C4-2B (cell line): ENCODE results near the gene SETBP1.

Experiments used
- ZFX ChIP-seq: fragments of 450-650 bp; IDR thresholded peaks from 2 replicates; pipeline ENCODE4 v1.6.1; 2017
- TF ChIP-seq, protein P1 (sequence below): fragments of 450-650 bp; conservative IDR thresholded peaks from 2 replicates; pipeline ENCODE4 v1.5.1; 2017; ENCODE audit warnings: mild to moderate bottlenecking

DNA sequence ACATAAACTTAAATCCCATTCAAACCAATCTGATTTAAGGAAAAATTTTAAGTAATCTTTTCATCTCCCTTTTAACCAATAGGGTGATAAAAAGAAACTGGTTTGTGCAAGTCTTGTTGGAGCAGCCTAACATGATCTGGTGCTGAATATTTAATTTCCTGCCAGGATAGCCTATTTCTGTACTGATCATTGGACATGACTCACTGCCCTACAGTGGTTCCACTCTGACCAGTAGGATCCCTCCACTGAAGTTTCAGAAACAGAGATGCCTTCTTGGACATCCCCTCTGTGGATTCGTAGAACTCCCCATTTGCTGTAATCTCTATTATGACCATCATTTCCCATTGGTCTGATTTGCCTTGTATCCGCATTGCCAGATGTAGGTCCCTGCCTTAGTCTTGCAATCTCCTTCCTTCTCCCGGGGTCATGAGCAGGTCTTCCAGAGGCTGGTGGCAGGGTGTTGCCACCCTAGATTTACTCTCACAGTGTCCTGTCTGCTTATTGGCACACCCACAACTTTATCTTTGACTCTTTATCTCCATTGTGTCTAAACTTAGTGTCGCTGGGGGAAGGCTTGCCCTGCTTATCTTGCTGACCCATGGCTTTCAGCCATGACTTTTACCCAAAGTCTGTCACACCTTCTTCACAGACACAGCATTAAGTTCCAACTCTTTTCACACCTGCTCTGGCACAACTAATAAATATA, 12.3 kb upstream of the SETBP1 start:
- TF ChIP-seq, protein P1, sequence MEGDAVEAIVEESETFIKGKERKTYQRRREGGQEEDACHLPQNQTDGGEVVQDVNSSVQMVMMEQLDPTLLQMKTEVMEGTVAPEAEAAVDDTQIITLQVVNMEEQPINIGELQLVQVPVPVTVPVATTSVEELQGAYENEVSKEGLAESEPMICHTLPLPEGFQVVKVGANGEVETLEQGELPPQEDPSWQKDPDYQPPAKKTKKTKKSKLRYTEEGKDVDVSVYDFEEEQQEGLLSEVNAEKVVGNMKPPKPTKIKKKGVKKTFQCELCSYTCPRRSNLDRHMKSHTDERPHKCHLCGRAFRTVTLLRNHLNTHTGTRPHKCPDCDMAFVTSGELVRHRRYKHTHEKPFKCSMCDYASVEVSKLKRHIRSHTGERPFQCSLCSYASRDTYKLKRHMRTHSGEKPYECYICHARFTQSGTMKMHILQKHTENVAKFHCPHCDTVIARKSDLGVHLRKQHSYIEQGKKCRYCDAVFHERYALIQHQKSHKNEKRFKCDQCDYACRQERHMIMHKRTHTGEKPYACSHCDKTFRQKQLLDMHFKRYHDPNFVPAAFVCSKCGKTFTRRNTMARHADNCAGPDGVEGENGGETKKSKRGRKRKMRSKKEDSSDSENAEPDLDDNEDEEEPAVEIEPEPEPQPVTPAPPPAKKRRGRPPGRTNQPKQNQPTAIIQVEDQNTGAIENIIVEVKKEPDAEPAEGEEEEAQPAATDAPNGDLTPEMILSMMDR: no peak
- TF ChIP-seq ZFX: no peak
